HepG2 (cell line): ENCODE measurements around the gene SNRNP48. TPM values are rescaled to one million over a fixed set of nuclear protein-coding genes. Genes with fewer than 3 reads are reported as not detected.
A peak's percentile ranks its signal among the peaks of the same experiment; 100 is the strongest.

ENCODE experiments used
- ARID3A ChIP-seq: IDR thresholded peaks from 2 replicates; pipeline ENCODE4 v1.6.1; 2012; ENCODE audit warnings: low read depth, low read length, improper control_type of control experiment
- ATM ChIP-seq: fragments of 450-650 bp; IDR thresholded peaks from 2 replicates; pipeline ENCODE4 v1.7.1; 2017; ENCODE audit warnings: mild to moderate bottlenecking, borderline replicate concordance
- HCFC1 ChIP-seq: fragments of 150-350 bp; IDR thresholded peaks from 2 replicates; pipeline ENCODE4 v1.6.1; 2014; ENCODE audit warnings: low read depth, low read length
- HNRNPL ChIP-seq: fragments of 200-400 bp; formaldehyde crosslinking; IDR thresholded peaks from 2 replicates; pipeline ENCODE4 v1.6.1; 2017; ENCODE audit warnings: mild to moderate bottlenecking, low read depth, low read length
- KLF6 ChIP-seq: IDR thresholded peaks from 2 replicates; pipeline ENCODE4 v1.8.0; 2016; ENCODE audit warnings: missing biosample characterization, missing genetic modification reagents
- MEIS2 ChIP-seq: sonication (generic); formaldehyde crosslinking; IDR thresholded peaks from 2 replicates; pipeline ENCODE4 v1.9.0; 2021; ENCODE audit warnings: mild to moderate bottlenecking, missing genetic modification reagents
- PBX3 ChIP-seq: sonication (generic); formaldehyde crosslinking; IDR thresholded peaks from 2 replicates; pipeline ENCODE4 v1.8.1; 2023; ENCODE audit warnings: missing genetic modification reagents, inconsistent platforms, borderline replicate concordance
- REST ChIP-seq, 2 experiments: IDR thresholded peaks; 2 replicates each; pipeline ENCODE4 v1.6.1; 2011 to 2012; ENCODE audit warnings: low read length in 2 of 2, borderline replicate concordance in 1 of 2, low read depth in 1 of 2, mild to moderate bottlenecking in 1 of 2, moderate library complexity in 1 of 2
- SMC3 ChIP-seq: IDR thresholded peaks from 2 replicates; pipeline ENCODE4 v1.6.1; 2011; ENCODE audit warnings: low read length, improper control_type of control experiment
- TAF1 ChIP-seq: sonication (generic); formaldehyde crosslinking; IDR thresholded peaks from 2 replicates; pipeline ENCODE4 v1.4.0; 2020; ENCODE audit warnings: missing genetic modification reagents
- ZFP90 ChIP-seq: sonication (generic); formaldehyde crosslinking; IDR thresholded peaks from 2 replicates; pipeline ENCODE4 v1.8.0; 2022; ENCODE audit warnings: missing genetic modification reagents, mild to moderate bottlenecking, inconsistent platforms, borderline replicate concordance
- ZNF614 ChIP-seq: IDR thresholded peaks from 2 replicates; pipeline ENCODE4 v1.6.1; 2018; ENCODE audit warnings: missing biosample characterization, missing genetic modification reagents, inconsistent platforms, borderline replicate concordance
- polyA plus RNA-seq, 8 experiments: library from polyadenylated mRNA; depleted of rRNA in 3 of 8; stranded (reverse) in 7 of 8; unstranded in 1 of 8; fragments of >200 nt; fragmentation: Illumina TruSeq in 4 of 8; extraction: Trizol in 4 of 8; gene quantifications; 2 replicates each; pipeline versions ENCODE4 v1.2.1 to v1.2.3, GENCODE V29; 2011 to 2016; ENCODE audit warnings: low read depth in 4 of 8, missing spikeins in 1 of 8, mixed read lengths in 1 of 8; ENCODE audit not compliant: insufficient read depth in 1 of 8
- total RNA-seq, 5 experiments: library from RNA; depleted of rRNA; stranded (reverse); fragments of >200 nt; fragmentation: Illumina TruSeq; extraction: Trizol; gene quantifications; 2 replicates each; pipeline ENCODE4 v1.2.3, GENCODE V29; 2016; ENCODE audit warnings: low read depth in 1 of 5
- TF ChIP-seq, protein P1 (sequence below), 2 experiments: sonication (generic) in 1 of 2; formaldehyde crosslinking in 1 of 2; IDR thresholded peaks; 2 replicates each; pipeline versions ENCODE4 v1.4.0 to v1.6.1; 2016 to 2020; ENCODE audit warnings: borderline replicate concordance in 1 of 2, low read depth in 1 of 2, mild to moderate bottlenecking in 1 of 2, missing genetic modification reagents in 1 of 2
- TF ChIP-seq, protein P2 (sequence below): sonication (generic); formaldehyde crosslinking; IDR thresholded peaks from 2 replicates; pipeline ENCODE4 v1.8.0; 2022; ENCODE audit warnings: missing genetic modification reagents, mild to moderate bottlenecking, borderline replicate concordance

SNRNP48 gene
- total and polyA plus RNA-seq, 2 of the 13 experiments (the other 11 are each of a cell fraction or from before 2014, with no cell fraction given), result 17.5 to 47.5 TPM

DNA sequence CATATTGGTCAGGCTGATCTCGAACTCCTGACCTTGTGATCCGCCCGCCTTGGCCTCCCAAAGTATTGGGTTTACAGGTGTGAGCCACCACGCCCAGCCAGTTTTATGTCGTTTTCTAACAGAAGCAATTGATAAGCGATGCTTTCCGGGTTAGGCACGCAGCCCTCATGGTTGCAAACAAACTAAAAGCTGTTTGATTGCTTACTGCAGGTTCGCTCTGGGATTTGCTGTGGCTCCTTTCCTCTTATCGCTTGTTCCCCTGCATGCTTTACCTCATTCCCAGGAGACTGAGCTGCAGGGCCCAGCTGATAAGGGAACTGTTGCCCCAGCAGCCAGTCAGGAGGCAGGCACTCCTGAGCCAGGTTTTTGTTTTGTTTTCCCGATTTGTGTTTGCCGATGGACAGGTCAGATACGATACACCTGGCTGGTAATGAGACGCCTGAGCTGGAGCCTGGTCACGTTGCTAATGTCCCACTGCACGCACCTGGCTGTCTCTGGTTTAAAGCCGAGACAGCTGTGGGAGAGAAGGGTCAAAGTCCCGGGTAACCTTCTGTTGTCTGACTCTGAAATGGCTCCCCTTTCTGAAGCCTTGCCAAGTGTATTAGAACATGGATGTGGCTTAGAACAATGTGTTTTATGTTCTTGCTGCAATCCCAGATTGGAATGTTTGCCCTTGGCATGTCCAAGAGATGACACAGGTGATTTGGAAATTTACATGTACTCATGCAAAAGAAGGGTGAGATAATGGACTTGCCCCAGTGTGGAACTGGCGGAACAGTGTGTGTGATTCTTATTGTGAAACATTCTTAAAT is 28.6 kb upstream of the SNRNP48 start (continued):
- TF ChIP-seq REST (IDR thresholded peaks at IDR 0.05; ENCODE audit: borderline replicate concordance in 1 of 2, low read depth in 1 of 2, low read length in 2 of 2) (peak in 1 of 2 experiments; percentile 47; a peak in 2 of 4 replicates), SMC3 (peak; percentile 20; the same call in 1 of the 2 replicates), HCFC1 (no peak), ZNF614 (peak; percentile 88), MEIS2 (peak; percentile 93), ARID3A (peak; percentile 93; the same call in 1 of the 2 replicates), PBX3 (0 out of 2 replicates have a peak, but pooled peaks have one; percentile 26), HNRNPL (no peak), KLF6 (CRISPR knock-in tag) (peak; percentile 62; the same call in 1 of the 2 replicates), TAF1 (CRISPR knock-in tag) (peak; percentile 61; the same call in 1 of the 2 replicates), ZFP90 (peak; percentile 68; the same call in 1 of the 2 replicates), ATM (no peak)
- TF ChIP-seq, protein P1, sequence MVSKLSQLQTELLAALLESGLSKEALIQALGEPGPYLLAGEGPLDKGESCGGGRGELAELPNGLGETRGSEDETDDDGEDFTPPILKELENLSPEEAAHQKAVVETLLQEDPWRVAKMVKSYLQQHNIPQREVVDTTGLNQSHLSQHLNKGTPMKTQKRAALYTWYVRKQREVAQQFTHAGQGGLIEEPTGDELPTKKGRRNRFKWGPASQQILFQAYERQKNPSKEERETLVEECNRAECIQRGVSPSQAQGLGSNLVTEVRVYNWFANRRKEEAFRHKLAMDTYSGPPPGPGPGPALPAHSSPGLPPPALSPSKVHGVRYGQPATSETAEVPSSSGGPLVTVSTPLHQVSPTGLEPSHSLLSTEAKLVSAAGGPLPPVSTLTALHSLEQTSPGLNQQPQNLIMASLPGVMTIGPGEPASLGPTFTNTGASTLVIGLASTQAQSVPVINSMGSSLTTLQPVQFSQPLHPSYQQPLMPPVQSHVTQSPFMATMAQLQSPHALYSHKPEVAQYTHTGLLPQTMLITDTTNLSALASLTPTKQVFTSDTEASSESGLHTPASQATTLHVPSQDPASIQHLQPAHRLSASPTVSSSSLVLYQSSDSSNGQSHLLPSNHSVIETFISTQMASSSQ (IDR thresholded peaks at IDR 0.05; ENCODE audit: low read depth), result peak; percentile 72; the same call in 1 of the 2 replicates
- TF ChIP-seq, protein P1 (CRISPR knock-in tag; IDR thresholded peaks at IDR 0.05; ENCODE audit: borderline replicate concordance), result peak; percentile 89; the same call in 1 of the 2 replicates
- TF ChIP-seq, protein P2, sequence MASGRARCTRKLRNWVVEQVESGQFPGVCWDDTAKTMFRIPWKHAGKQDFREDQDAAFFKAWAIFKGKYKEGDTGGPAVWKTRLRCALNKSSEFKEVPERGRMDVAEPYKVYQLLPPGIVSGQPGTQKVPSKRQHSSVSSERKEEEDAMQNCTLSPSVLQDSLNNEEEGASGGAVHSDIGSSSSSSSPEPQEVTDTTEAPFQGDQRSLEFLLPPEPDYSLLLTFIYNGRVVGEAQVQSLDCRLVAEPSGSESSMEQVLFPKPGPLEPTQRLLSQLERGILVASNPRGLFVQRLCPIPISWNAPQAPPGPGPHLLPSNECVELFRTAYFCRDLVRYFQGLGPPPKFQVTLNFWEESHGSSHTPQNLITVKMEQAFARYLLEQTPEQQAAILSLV (CRISPR knock-in tag), result peak; percentile 55; the same call in 1 of the 2 replicates
